ENCODE data around the gene CTDNEP1. TPM values are rescaled to one million over a fixed set of nuclear protein-coding genes. Genes with fewer than 3 reads are reported as not detected.
A peak's percentile ranks its signal among the peaks of the same experiment; 100 is the strongest.

Gene CTDNEP1
- total and polyA plus RNA-seq, 2 donors (not counting 3 experiments of a cell fraction or from before 2014, with no cell fraction given), result 130 to 143 TPM

DNA sequence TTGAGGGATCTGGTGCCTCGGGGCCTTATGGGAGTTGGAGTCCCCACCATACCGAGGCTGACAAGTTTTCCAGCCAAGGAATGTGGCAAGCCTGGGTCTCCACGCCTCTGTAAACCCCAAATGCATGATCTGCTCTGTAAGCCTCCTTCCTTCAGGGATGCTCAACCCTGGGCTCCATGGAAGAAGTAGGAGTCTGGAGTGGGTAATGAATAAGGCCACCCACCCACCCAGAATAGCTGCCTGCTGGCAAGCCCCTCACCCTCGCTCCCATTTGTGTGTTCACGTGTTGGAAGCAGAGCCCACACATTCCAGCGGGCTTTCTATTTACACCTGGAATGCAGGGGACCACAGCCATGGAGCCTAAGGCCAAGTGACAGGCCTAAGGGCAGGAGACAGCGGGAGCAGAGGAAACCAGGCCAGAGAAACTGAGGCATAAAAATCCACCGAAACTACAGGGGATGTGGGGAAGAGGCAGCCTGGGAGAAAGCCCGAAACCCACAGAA, 36.3 kb downstream of the CTDNEP1 start:
- H3K36me3 ChIP-seq (ENCODE audit: control insufficient read depth in 2 of 2, extremely low read depth in 1 of 2, insufficient read depth in 2 of 2, low read length in 2 of 2), result no peaks in the 10 kb centered on the region
- no peak for FAIRE-seq
- peaks cover 20% of the 10 kb centered on the region for H3K79me2 ChIP-seq (ENCODE audit: control insufficient read depth, insufficient read depth, low read length)
- H3K4me3 ChIP-seq (replicated peaks in 1 of 3; ENCODE audit: insufficient read depth in 1 of 3, low read depth in 1 of 3, low read length in 3 of 3), result no peak overlapping the region
- no peaks in the 10 kb centered on the region for H4K20me1 ChIP-seq (replicated peaks; ENCODE audit: control insufficient read depth, extremely low read depth, insufficient read depth, low read length)
- no peak for DNase-seq (ENCODE audit: low read depth, low spot score)
- no peaks in the 10 kb centered on the region for H3K27me3 ChIP-seq (ENCODE audit: control insufficient read depth in 2 of 2, insufficient read depth in 2 of 2, low read length in 2 of 2)
- no peak overlapping the region for H3K9ac ChIP-seq (replicated peaks; ENCODE audit: extremely low read depth, insufficient read depth, low read length)
- no peak for TF ChIP-seq POLR2A (IDR thresholded peaks at IDR 0.05; ENCODE audit: low read depth, low read length)
- dilution Hi-C loops (cut with MboI; ENCODE audit: extremely low pct_ligation_motif_present, low sequenced_read_pairs), result no loop called here
- no peak overlapping the region for H3K27ac ChIP-seq (ENCODE audit: insufficient read depth, low read depth, low read length)
- no peaks in the 10 kb centered on the region for H3K9me3 ChIP-seq (replicated peaks; ENCODE audit: control insufficient read depth, insufficient read depth, low read length)
- H3K9me1 ChIP-seq (replicated peaks; ENCODE audit: control insufficient read depth, extremely low read depth, insufficient read depth, low read length), result no peaks in the 10 kb centered on the region
- POLR2A ChIA-PET, result interaction anchor here (0.6 kb wide), 1 partner anchor 43 kb away, joined by 4 read pairs; no protein-coding TSS in a partner anchor
- H2AFZ ChIP-seq (ENCODE audit: low read depth, low read length), result no peak overlapping the region
- CTCF ChIA-PET, result interaction anchor here (1.0 to 2.8 kb wide), 4 partner anchors 41 to 170 kb away, joined by 3 to 16 read pairs (median 4); no protein-coding TSS in a partner anchor
- peak overlapping the region; percentile 50 for H3K4me2 ChIP-seq (ENCODE audit: insufficient read depth, low read length)
- peaks cover 34% of the 10 kb centered on the region for H3K4me1 ChIP-seq (ENCODE audit: control insufficient read depth, extremely low read depth, insufficient read depth, low read length)
- intact Hi-C loops (cut with micrococcal nuclease), result loop anchor here (2.0 kb wide), 1 partner anchor 92 kb away; the partner anchor contains the start of gene EIF5A
- BruUV-seq (replicated peaks), result no TSS peak

DNA sequence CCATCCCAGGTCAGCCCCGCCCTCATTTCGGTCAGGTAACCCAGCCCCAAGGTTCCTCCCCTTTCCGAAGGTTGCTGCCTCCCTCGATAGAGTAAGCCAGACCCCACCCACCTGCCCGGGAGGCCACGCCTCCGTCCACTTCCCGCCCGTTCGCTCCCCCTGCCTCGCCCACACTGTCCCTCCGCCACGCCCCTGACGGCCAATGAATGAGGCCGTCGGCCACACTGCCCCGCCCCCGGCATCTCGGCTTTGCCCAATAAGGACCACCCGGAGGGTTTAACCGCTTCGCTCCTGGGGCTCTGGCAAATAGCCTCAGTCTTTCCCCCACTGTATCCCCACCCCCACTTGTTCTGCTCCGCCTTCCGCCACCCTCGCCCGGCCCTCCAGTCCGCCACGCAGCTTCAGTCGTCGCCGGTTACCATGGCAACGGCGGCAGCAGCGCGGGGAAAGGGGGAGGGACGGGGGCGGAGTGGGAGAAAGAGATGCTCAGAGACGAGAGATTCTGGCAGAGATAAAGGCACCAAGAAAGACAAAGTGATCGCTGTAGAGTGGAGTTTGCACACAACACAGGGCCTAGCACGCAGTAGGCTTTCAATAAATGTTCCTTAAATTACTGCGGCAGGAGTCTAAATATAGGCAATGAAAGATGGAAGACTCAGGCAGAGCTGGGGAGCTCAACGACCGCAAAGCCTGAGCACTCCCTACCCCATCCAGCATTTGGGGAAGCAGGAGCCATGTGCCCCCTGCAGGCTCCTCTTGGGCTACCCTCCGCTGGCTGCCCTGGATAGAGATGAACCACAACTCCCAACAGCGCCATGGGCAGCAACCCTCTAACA, 37.0 kb downstream of the CTDNEP1 start:
- Histone ChIP-seq H3K27ac (ENCODE audit: insufficient read depth, low read depth, low read length) (peak overlapping the region; percentile 63), H2AFZ (ENCODE audit: low read depth, low read length) (no peak overlapping the region), H3K36me3 (ENCODE audit: control insufficient read depth in 2 of 2, extremely low read depth in 1 of 2, insufficient read depth in 2 of 2, low read length in 2 of 2) (no peaks in the 10 kb centered on the region), H3K4me1 (ENCODE audit: control insufficient read depth, extremely low read depth, insufficient read depth, low read length) (peaks cover 33% of the 10 kb centered on the region), H3K9me3 (replicated peaks; ENCODE audit: control insufficient read depth, insufficient read depth, low read length) (no peaks in the 10 kb centered on the region), H3K9ac (replicated peaks; ENCODE audit: extremely low read depth, insufficient read depth, low read length) (no peak overlapping the region), H3K79me2 (ENCODE audit: control insufficient read depth, insufficient read depth, low read length) (peaks cover 18% of the 10 kb centered on the region), H3K9me1 (replicated peaks; ENCODE audit: control insufficient read depth, extremely low read depth, insufficient read depth, low read length) (no peaks in the 10 kb centered on the region), H3K27me3 (ENCODE audit: control insufficient read depth in 2 of 2, insufficient read depth in 2 of 2, low read length in 2 of 2) (no peaks in the 10 kb centered on the region), H4K20me1 (replicated peaks; ENCODE audit: control insufficient read depth, extremely low read depth, insufficient read depth, low read length) (no peaks in the 10 kb centered on the region), H3K4me3 (replicated peaks in 1 of 3; ENCODE audit: insufficient read depth in 1 of 3, low read depth in 1 of 3, low read length in 3 of 3) (peak overlapping the region in 2 of 3 experiments; percentile 43 to 44), H3K4me2 (ENCODE audit: insufficient read depth, low read length) (peak overlapping the region; percentile 58)
- BruUV-seq (replicated peaks), result no TSS peak
- FAIRE-seq, result peak; percentile 97
- DNase-seq (ENCODE audit: low read depth, low spot score), result peak; percentile 99
- no peak for TF ChIP-seq POLR2AphosphoS5 (IDR thresholded peaks at IDR 0.05; ENCODE audit: insufficient read depth, low read depth, low read length)
- TF ChIP-seq, protein P1, sequence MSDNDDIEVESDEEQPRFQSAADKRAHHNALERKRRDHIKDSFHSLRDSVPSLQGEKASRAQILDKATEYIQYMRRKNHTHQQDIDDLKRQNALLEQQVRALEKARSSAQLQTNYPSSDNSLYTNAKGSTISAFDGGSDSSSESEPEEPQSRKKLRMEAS (IDR thresholded peaks at IDR 0.05; ENCODE audit: insufficient read depth, insufficient read length), result peak; percentile 23
- TF ChIP-seq GATA2 (IDR thresholded peaks at IDR 0.05; ENCODE audit: insufficient read depth, insufficient read length, low read depth, low read length), result peak; percentile 61
- TF ChIP-seq JUN (IDR thresholded peaks at IDR 0.05; ENCODE audit: borderline replicate concordance, insufficient read depth, insufficient read length, low read depth), result no peak
- TF ChIP-seq, protein P2, sequence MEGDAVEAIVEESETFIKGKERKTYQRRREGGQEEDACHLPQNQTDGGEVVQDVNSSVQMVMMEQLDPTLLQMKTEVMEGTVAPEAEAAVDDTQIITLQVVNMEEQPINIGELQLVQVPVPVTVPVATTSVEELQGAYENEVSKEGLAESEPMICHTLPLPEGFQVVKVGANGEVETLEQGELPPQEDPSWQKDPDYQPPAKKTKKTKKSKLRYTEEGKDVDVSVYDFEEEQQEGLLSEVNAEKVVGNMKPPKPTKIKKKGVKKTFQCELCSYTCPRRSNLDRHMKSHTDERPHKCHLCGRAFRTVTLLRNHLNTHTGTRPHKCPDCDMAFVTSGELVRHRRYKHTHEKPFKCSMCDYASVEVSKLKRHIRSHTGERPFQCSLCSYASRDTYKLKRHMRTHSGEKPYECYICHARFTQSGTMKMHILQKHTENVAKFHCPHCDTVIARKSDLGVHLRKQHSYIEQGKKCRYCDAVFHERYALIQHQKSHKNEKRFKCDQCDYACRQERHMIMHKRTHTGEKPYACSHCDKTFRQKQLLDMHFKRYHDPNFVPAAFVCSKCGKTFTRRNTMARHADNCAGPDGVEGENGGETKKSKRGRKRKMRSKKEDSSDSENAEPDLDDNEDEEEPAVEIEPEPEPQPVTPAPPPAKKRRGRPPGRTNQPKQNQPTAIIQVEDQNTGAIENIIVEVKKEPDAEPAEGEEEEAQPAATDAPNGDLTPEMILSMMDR (IDR thresholded peaks at IDR 0.05; ENCODE audit: extremely low read depth in 1 of 2, insufficient read depth in 1 of 2, low read depth in 1 of 2, low read length in 2 of 2), result peak; percentile 48 to 74
- POLR2A ChIA-PET, result no interaction called here
- CTCF ChIA-PET, result interaction anchor here (0.6 to 2.8 kb wide), 8 partner anchors 24 to 169 kb away, joined by 3 to 16 read pairs (median 4); partner anchors contain the start of gene PHF23
- intact Hi-C loops (cut with micrococcal nuclease), result loop anchor here (1.0 to 2.0 kb wide), 3 partner anchors 9 to 92 kb away; partner anchors contain the start of genes EIF5A and ELP5
- dilution Hi-C loops (cut with MboI; ENCODE audit: extremely low pct_ligation_motif_present, low sequenced_read_pairs), result no loop called here

All from endothelial cell of umbilical vein (primary cell).